ENCODE measurements around the gene LIF.

LIF gene

DNA sequence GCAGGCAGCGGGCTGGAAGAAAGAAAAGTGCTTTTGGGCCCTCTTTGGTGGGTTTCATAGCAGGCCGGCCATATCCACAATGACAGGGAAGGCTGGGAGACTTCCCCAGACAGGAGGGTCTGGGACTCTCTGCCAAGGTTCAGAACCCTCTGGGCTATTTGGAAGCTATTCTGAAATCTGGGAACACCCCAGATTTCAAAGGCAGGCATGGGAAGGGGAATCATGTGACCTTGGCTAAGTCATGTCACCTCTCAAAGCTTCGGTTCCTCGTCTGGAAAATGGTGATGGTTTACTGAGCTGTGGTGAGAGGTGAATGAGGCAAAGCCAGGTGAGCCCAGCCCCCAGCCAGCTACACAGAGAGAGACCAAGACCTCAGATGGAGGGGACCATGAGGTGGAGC lies 38.1 kb upstream of the LIF start:
- H3K4me3 ChIP-seq (replicated peaks; ENCODE audit: low read depth, low read length), result no peak overlapping the region
- TF ChIP-seq, protein P1, sequence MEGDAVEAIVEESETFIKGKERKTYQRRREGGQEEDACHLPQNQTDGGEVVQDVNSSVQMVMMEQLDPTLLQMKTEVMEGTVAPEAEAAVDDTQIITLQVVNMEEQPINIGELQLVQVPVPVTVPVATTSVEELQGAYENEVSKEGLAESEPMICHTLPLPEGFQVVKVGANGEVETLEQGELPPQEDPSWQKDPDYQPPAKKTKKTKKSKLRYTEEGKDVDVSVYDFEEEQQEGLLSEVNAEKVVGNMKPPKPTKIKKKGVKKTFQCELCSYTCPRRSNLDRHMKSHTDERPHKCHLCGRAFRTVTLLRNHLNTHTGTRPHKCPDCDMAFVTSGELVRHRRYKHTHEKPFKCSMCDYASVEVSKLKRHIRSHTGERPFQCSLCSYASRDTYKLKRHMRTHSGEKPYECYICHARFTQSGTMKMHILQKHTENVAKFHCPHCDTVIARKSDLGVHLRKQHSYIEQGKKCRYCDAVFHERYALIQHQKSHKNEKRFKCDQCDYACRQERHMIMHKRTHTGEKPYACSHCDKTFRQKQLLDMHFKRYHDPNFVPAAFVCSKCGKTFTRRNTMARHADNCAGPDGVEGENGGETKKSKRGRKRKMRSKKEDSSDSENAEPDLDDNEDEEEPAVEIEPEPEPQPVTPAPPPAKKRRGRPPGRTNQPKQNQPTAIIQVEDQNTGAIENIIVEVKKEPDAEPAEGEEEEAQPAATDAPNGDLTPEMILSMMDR (IDR thresholded peaks at IDR 0.05; ENCODE audit: low read length, missing control alignments), result no peak
- DNase-seq (ENCODE audit: low read depth), result no peak

DNA sequence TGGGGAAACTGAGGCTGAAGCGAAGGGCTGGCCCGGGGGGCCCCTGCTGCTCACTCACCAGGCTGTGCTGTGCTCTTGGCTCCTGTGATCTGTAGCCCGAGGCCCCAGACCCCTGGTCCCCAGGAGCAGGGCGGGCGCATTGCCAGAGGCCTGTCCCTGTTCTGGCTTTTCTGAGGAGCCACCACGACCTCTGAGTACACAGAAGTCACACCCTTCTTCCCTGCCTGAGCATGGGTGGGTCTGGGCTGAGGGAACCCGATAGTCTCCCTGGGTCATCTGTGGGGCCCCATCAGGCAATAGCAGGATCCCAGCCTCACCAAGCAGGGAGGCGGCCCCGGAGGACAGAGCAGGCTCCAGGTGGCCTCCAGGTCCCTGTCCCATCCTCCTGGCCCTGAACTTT lies 37.6 kb upstream of the LIF start:
- no peak overlapping the region for H3K4me3 ChIP-seq (replicated peaks; ENCODE audit: low read depth, low read length)
- TF ChIP-seq, protein P1 (IDR thresholded peaks at IDR 0.05; ENCODE audit: low read length, missing control alignments), result no peak
- no peak for DNase-seq (ENCODE audit: low read depth)

DNA sequence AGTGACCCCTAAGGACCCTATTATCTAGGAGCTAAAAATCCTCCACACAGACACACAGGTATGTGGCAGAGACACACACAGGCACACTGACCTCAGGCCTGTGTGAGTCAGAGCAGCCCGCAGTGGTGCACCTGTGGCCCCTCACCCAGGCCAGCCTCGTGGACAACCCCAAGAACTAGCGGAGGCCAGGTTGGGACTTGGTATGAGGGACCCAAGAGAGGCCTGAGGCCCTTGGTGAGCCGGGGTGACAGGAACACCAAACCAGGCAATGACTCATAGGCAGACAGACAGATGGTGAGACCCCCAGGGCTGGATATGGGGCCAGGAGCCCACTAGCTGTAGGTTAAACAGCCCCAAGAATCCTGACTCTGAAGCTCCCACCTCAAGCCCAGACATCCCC lies 36.8 kb upstream of the LIF start:
- H3K4me3 ChIP-seq (replicated peaks; ENCODE audit: low read depth, low read length), result no peak overlapping the region
- no peak for DNase-seq (ENCODE audit: low read depth)
- TF ChIP-seq, protein P1 (IDR thresholded peaks at IDR 0.05; ENCODE audit: low read length, missing control alignments), result no peak

DNA sequence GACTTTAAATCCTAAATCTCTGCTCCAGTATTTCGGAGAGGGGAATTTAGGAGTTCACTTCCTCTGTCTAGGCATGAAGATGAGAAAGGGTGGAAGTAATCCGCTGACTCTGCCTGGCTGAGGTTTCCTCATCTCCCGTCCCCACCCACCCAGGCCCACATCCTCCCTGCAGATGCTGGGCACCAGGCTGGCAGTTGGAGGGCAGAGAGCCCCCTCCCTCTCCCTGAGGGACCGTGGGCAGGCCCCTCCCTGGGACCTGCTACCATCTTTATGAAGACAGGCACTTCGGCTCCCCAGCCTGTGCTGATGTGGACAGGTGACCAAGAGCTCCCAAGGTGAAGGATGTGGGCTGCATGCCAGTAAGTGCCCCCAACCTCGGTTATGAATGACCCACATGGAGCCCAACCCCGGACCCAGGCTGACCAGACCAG lies 36.1 kb upstream of the LIF start:
- H3K4me3 ChIP-seq (replicated peaks; ENCODE audit: low read depth, low read length), result no peak overlapping the region
- no peak for DNase-seq (ENCODE audit: low read depth)
- TF ChIP-seq, protein P1 (IDR thresholded peaks at IDR 0.05; ENCODE audit: low read length, missing control alignments), result no peak

DNA sequence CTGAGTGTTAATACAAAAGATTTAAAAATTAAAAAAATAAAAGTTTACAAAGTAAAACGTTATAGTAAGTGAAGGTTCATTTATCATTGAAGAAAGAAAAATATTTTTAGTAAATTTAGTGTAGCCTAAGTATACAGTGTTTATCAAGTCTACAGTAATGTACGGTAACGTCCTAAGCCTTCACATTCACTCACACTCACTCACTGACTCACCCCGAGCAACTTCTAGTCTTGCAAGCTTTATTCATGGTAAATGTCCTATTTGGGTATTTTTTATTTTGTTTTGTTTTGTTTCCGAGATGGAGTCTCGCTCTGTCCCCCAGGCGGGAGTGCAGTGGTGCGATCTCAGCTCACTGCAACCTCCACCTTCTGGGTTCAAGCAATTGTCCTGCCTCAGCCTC lies 33.9 kb upstream of the LIF start:
- H3K4me3 ChIP-seq (replicated peaks; ENCODE audit: low read depth, low read length), result no peak overlapping the region
- DNase-seq (ENCODE audit: low read depth), result no peak
- TF ChIP-seq, protein P1 (IDR thresholded peaks at IDR 0.05; ENCODE audit: low read length, missing control alignments), result no peak

DNA sequence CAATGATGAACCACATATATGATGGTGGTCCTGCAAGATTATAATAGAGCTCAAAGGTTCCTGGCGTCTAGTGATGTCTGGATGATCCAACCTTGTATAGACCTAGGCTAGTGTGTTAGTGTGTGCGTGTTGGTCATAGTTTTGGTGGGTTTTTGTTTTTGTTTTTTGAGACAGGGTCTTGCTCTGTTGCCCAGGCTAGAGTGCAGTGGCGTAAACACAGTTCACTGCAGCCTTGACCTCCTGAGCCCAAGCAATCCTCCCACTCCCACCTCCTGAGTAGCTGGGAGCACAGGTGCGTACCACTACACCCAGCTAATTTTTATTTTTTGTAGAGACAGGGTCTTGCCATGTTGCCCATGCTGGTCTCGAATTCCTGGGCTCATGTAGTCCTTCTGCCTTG lies 33.4 kb upstream of the LIF start:
- H3K4me3 ChIP-seq (replicated peaks; ENCODE audit: low read depth, low read length), result no peak overlapping the region
- TF ChIP-seq, protein P1 (IDR thresholded peaks at IDR 0.05; ENCODE audit: low read length, missing control alignments), result no peak
- no peak for DNase-seq (ENCODE audit: low read depth)

DNA sequence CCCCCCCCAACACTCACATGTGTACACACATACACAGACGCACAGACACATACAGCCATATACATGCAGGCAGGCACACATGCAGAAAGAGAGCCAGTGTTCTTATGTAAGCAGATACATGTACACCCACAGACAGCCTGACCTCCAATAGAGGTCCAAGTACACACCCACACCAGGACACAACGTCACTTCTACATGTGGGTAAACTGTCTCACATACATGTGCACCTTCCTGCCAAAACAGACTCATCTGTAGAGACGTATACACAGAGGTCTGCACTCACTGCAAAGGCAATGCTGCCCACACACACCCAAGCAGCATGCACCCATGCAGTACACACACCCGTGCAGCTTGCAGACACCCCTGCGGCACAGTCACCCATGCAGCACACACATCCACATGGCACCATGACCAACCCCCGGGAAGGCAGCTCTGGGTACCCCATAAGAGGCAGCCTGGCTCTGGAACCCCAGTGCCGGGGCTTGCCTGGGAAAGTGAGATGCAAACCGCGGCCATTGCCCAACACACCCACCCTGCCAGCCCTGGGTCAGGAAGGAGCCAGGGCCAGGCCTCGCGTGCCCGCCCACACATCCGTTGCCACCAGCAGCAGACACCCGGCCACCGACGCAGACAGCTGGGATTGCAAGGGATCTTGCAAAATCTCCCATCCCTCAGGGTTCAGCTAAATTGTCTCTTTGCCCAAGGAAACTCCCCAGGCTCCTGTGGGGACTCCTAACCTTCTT lies 32.7 kb upstream of the LIF start:
- no peak for DNase-seq (ENCODE audit: low read depth)
- TF ChIP-seq, protein P1 (IDR thresholded peaks at IDR 0.05; ENCODE audit: low read length, missing control alignments), result no peak
- no peak overlapping the region for H3K4me3 ChIP-seq (replicated peaks; ENCODE audit: low read depth, low read length)

Data from fibroblast of pulmonary artery (primary cell).